Trophoblast cell (in vitro differentiated cells and primary cell): ENCODE measurements around the gene RADIL.

ENCODE experiments used
- DNase-seq, 2 donors: peaks; one replicate each; pipeline ENCODE4 v3.0.0-alpha.2; 2016
- H2AFZ ChIP-seq: 2 replicates; pipeline ENCODE4 v1.6.1; 2013; ENCODE audit warnings: low read length, moderate library complexity, mild to moderate bottlenecking; ENCODE audit not compliant: insufficient read depth, poor library complexity
- H2AK5ac ChIP-seq: 2 replicates; pipeline ENCODE4 v1.6.1; 2013; ENCODE audit warnings: mild to moderate bottlenecking, low read length
- H2BK120ac ChIP-seq: 2 replicates; pipeline ENCODE4 v1.6.1; 2013; ENCODE audit warnings: low read length, mild to moderate bottlenecking, moderate library complexity; ENCODE audit not compliant: insufficient read depth, poor library complexity
- H2BK12ac ChIP-seq: 2 replicates; pipeline ENCODE4 v1.6.1; 2013; ENCODE audit warnings: mild to moderate bottlenecking, low read length, moderate library complexity
- H2BK5ac ChIP-seq: 2 replicates; pipeline ENCODE4 v1.6.1; 2013; ENCODE audit warnings: low read length, low read depth, moderate library complexity, mild to moderate bottlenecking; ENCODE audit not compliant: poor library complexity
- H3K14ac ChIP-seq: 2 replicates; pipeline ENCODE4 v1.6.1; 2013; ENCODE audit warnings: mild to moderate bottlenecking, low read length
- H3K18ac ChIP-seq: 2 replicates; pipeline ENCODE4 v1.6.1; 2013; ENCODE audit warnings: mild to moderate bottlenecking, low read length
- H3K23ac ChIP-seq: 2 replicates; pipeline ENCODE4 v1.6.1; 2013; ENCODE audit warnings: low read length
- H3K27ac ChIP-seq: 2 replicates; pipeline ENCODE4 v1.5.1; 2013; ENCODE audit warnings: low read depth, mild to moderate bottlenecking, inconsistent platforms, low read length, moderate library complexity
- H3K27me3 ChIP-seq: 2 replicates; pipeline ENCODE4 v1.6.1; 2013; ENCODE audit warnings: inconsistent platforms, mild to moderate bottlenecking, low read length, moderate library complexity; ENCODE audit not compliant: insufficient read depth
- H3K36me3 ChIP-seq, 2 experiments: 1 replicate in 1 of 2; 2 replicates in 1 of 2; pipeline ENCODE4 v1.6.1; 2013; ENCODE audit warnings: low read length in 2 of 2, mild to moderate bottlenecking in 2 of 2, moderate library complexity in 1 of 2; ENCODE audit not compliant: insufficient read depth in 2 of 2, control insufficient read depth in 1 of 2
- H3K4ac ChIP-seq: 2 replicates; pipeline ENCODE4 v1.6.1; 2013; ENCODE audit warnings: low read depth, mild to moderate bottlenecking, low read length, moderate library complexity
- H3K4me1 ChIP-seq, 2 experiments: 1 replicate in 1 of 2; 2 replicates in 1 of 2; pipeline ENCODE4 v1.6.1; 2013; ENCODE audit warnings: low read length in 2 of 2, mild to moderate bottlenecking in 2 of 2, moderate library complexity in 1 of 2; ENCODE audit not compliant: insufficient read depth in 2 of 2, control insufficient read depth in 1 of 2
- H3K4me2 ChIP-seq: 2 replicates; pipeline ENCODE4 v1.6.1; 2013; ENCODE audit warnings: inconsistent platforms, mild to moderate bottlenecking, low read length, moderate library complexity
- H3K4me3 ChIP-seq: 2 replicates; pipeline ENCODE4 v1.5.1; 2013; ENCODE audit warnings: mild to moderate bottlenecking, low read depth, low read length, inconsistent platforms
- H3K79me1 ChIP-seq: one replicate; pipeline ENCODE4 v1.6.1; 2013; ENCODE audit warnings: low read length
- H3K79me2 ChIP-seq: 2 replicates; pipeline ENCODE4 v1.6.1; 2013; ENCODE audit warnings: low read length, mild to moderate bottlenecking; ENCODE audit not compliant: control insufficient read depth, insufficient read depth, poor library complexity
- H3K9ac ChIP-seq: 2 replicates; pipeline ENCODE4 v1.6.1; 2013; ENCODE audit warnings: mild to moderate bottlenecking, low read length
- H3K9me3 ChIP-seq: 2 replicates; pipeline ENCODE4 v1.6.1; 2013; ENCODE audit warnings: low read depth, mild to moderate bottlenecking, control low read depth, inconsistent platforms, low read length; ENCODE audit not compliant: insufficient read depth
- H4K12ac ChIP-seq: 2 replicates; pipeline ENCODE4 v1.6.1; 2013; ENCODE audit warnings: low read depth, mild to moderate bottlenecking, low read length, moderate library complexity
- H4K8ac ChIP-seq: 2 replicates; pipeline ENCODE4 v1.6.1; 2013; ENCODE audit warnings: low read depth, mild to moderate bottlenecking, low read length, moderate library complexity
- H4K91ac ChIP-seq: one replicate; pipeline ENCODE4 v1.6.1; 2013; ENCODE audit warnings: low read depth, mild to moderate bottlenecking, low read length, moderate library complexity
- WGBS: extraction: QIAGEN DNeasy Blood & Tissue Kit; methylation state at CpG from one replicate; pipeline ENCODE4 v1.1.7; 2013; ENCODE audit warnings: missing lambda C conversion rate; ENCODE audit not compliant: insufficient read length, insufficient coverage; ENCODE audit errors: extremely low coverage; 5-methylcytosine and 5-hydroxymethylcytosine counted together

Gene RADIL

DNA sequence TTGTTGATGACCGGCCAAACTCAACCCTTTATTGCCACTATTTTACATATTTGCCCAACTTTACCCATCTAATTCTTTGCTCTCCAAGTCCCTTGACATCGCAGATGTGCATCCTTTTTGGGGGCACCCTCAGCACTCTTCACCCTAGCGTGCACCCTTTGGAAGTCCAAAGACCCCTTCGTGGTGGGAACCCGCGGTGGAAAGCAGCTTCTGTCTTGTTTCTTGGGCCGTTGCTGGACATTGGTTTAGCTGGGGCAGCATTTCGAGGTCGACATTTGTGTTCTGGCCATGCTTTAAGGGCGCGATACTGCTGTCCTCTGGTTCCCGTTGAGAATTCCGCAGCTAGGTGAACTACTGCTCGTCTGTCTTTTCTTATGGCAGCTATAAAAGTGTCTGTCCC is 21.4 kb downstream of the RADIL start:
- DNase-seq: no peak
- Histone ChIP-seq H3K4ac (no peak overlapping the region), H3K36me3 (no peaks in the 10 kb centered on the region), H4K91ac (no peak overlapping the region), H3K18ac (no peak overlapping the region), H4K8ac (no peak overlapping the region), H3K79me1 (no peaks in the 10 kb centered on the region), H4K12ac (no peak overlapping the region), H3K79me2 (no peaks in the 10 kb centered on the region), H2BK5ac (no peak overlapping the region), H3K4me1 (no peaks in the 10 kb centered on the region), H2AK5ac (no peak overlapping the region), H3K27me3 (no peaks in the 10 kb centered on the region), H3K9me3 (peaks cover 13% of the 10 kb centered on the region), H3K9ac (no peak overlapping the region), H3K14ac (no peak overlapping the region), H3K23ac (no peak overlapping the region), H3K27ac (no peak overlapping the region), H3K4me2 (no peak overlapping the region), H2AFZ (no peak overlapping the region), H3K4me3 (no peak overlapping the region), H2BK12ac (no peak overlapping the region), H2BK120ac (no peak overlapping the region)
- no CpG with 5 or more reads among the region's 14 CpGs for WGBS

DNA sequence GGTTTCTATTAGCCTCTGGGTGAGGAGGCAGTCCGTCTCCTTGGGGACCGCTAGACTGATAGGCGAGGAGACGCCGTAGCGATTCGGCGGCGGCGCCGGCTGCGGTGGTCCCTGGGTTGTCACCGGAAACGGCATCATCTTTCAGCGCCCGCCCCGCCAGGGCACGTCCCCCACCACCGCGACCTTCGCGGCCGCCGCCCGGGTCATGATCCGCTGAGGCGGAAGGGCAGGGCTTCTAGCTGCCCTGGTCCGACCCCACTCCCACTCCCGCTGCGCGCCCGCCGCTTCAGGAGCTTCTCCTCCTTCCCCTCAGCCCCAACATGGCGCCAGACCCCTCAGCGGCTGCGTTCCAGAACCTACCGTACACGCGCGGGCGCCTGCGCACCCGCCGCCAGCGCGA is 21.8 kb downstream of the RADIL start, which contains the start of gene PAPOLB:
Gene PAPOLB (minus strand): TSS at position 358 of the 400 bp plus-strand sequence. CDS start 220 bp downstream, at position 138.
- Histone ChIP-seq H3K4me1 (no peaks in the 10 kb centered on the region), H2BK5ac (no peak within 1 kb of the TSS), H3K36me3 (no peaks in the 10 kb centered on the region), H3K79me2 (no peaks in the 10 kb centered on the region), H3K4me3 (no peak within 1 kb of the TSS), H3K27me3 (no peaks in the 10 kb centered on the region), H2AK5ac (no peak within 1 kb of the TSS), H3K9ac (no peak within 1 kb of the TSS), H2BK120ac (no peak within 1 kb of the TSS), H3K14ac (no peak within 1 kb of the TSS), H3K4ac (no peak within 1 kb of the TSS), H3K27ac (no peak within 1 kb of the TSS), H4K12ac (no peak within 1 kb of the TSS), H3K9me3 (peaks cover 8% of the 10 kb centered on the region), H4K8ac (no peak within 1 kb of the TSS), H3K79me1 (no peaks in the 10 kb centered on the region), H2BK12ac (no peak within 1 kb of the TSS), H2AFZ (no peak within 1 kb of the TSS), H3K23ac (no peak within 1 kb of the TSS), H4K91ac (no peak within 1 kb of the TSS), H3K4me2 (no peak within 1 kb of the TSS), H3K18ac (no peak within 1 kb of the TSS)
- DNase-seq: no peak
- no CpG with 5 or more reads among the region's 46 CpGs for WGBS

- no peak overlapping the region for H3K9ac ChIP-seq
- H2BK5ac ChIP-seq: no peak overlapping the region
- H4K8ac ChIP-seq: no peak overlapping the region
- H3K4me1 ChIP-seq: no peaks in the 10 kb centered on the region
- no peak overlapping the region for H2AFZ ChIP-seq
- no peak overlapping the region for H4K12ac ChIP-seq
- no peak overlapping the region for H2BK120ac ChIP-seq
- WGBS: no CpG with 5 or more reads among the region's 11 CpGs
- H3K79me1 ChIP-seq: no peaks in the 10 kb centered on the region
- DNase-seq: no peak
- peaks cover 6% of the 10 kb centered on the region for H3K9me3 ChIP-seq
- no peak overlapping the region for H3K23ac ChIP-seq
- H3K14ac ChIP-seq: no peak overlapping the region
- no peak overlapping the region for H3K4me3 ChIP-seq
- no peak overlapping the region for H3K27ac ChIP-seq
- H3K4ac ChIP-seq: no peak overlapping the region
- H2AK5ac ChIP-seq: no peak overlapping the region
- H2BK12ac ChIP-seq: no peak overlapping the region
- H3K79me2 ChIP-seq: no peaks in the 10 kb centered on the region
- no peak overlapping the region for H4K91ac ChIP-seq
- H3K27me3 ChIP-seq: no peaks in the 10 kb centered on the region
- H3K4me2 ChIP-seq: no peak overlapping the region
- H3K18ac ChIP-seq: no peak overlapping the region
- no peaks in the 10 kb centered on the region for H3K36me3 ChIP-seq
These were observed 22.3 kb downstream of the RADIL start for GRCh38 chr7:4861227-4861626.

GRCh38 chr7:4857189-4857588 is 26.3 kb downstream of the RADIL start:
- Histone ChIP-seq H3K9ac (no peak overlapping the region), H4K12ac (no peak overlapping the region), H3K4me2 (no peak overlapping the region), H3K14ac (no peak overlapping the region), H2BK5ac (no peak overlapping the region), H2AK5ac (no peak overlapping the region), H2BK12ac (no peak overlapping the region), H3K4me3 (no peak overlapping the region), H3K27ac (no peak overlapping the region), H3K79me2 (no peaks in the 10 kb centered on the region), H4K8ac (no peak overlapping the region), H3K23ac (no peak overlapping the region), H2BK120ac (no peak overlapping the region), H3K79me1 (no peaks in the 10 kb centered on the region), H3K18ac (no peak overlapping the region), H3K4ac (no peak overlapping the region), H3K36me3 (no peaks in the 10 kb centered on the region), H3K9me3 (peaks cover 6% of the 10 kb centered on the region), H3K4me1 (no peaks in the 10 kb centered on the region), H4K91ac (no peak overlapping the region), H2AFZ (no peak overlapping the region), H3K27me3 (no peaks in the 10 kb centered on the region)
- no CpG with 5 or more reads among the region's 3 CpGs for WGBS
- no peak for DNase-seq
